Sigmoid colon (tissue), 4 donors: Measurements from ENCODE around the gene AIFM2.

ENCODE experiments used
- CTCF ChIP-seq, 4 experiments: fragments of 450-650 bp in 3 of 4; fragments of 200-600 bp in 1 of 4; IDR thresholded peaks; one replicate each; pipeline ENCODE4 v1.5.1; 2016 to 2019; ENCODE audit warnings: antibody characterized with exemption in 4 of 4, mild to moderate bottlenecking in 3 of 4, moderate library complexity in 2 of 4
- POLR2A ChIP-seq, 2 donors: fragments of 450-650 bp; IDR thresholded peaks; one replicate each; pipeline ENCODE4 v1.6.1; 2016; ENCODE audit warnings: antibody characterized with exemption in 2 of 2, mild to moderate bottlenecking in 2 of 2, moderate library complexity in 2 of 2
- POLR2AphosphoS5 ChIP-seq, 4 donors: sonication (generic); formaldehyde crosslinking; IDR thresholded peaks; one replicate each; pipeline ENCODE4 v1.6.1; 2017; ENCODE audit warnings: antibody characterized with exemption in 4 of 4

DNA sequence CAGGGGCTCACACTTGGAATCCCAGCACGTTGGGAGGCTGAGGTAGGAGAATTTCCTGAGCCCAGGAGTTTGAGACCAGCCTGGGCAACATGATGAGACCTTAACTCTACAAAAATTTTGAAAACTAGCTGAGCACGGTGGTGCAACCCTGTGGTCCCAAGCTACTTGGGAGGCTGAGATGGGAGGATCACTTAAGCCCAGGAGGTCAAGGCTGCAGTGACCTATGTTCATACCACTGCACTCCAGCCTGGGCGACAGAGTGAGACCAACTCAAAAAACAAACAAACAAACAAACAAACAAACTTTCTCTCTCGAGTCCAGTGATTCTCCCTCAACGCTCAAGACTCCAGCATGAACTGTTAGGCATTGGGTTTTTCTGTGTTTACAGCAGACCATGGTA, 15.9 kb upstream of the AIFM2 start:
- no peak for TF ChIP-seq POLR2A (IDR thresholded peaks at IDR 0.05)
- TF ChIP-seq POLR2AphosphoS5 (IDR thresholded peaks at IDR 0.05), result no peak
- no peak for TF ChIP-seq CTCF (IDR thresholded peaks at IDR 0.05)
